Activated CD4-positive, alpha-beta T cell treated with anti-CD3 and anti-CD28 coated beads, Interleukin-2, amount 50 U/mL, for 16 hours (primary cell): Measurements from ENCODE around the gene TRABD2B.

Source experiments
- DNase-seq: peaks from one replicate; pipeline ENCODE4 v3.0.0-alpha.2; 2020

The TRABD2B gene

GRCh38 chr1:47991187-47991586 lies 6.0 kb downstream of the TRABD2B start:
- DNase-seq: no peak

GRCh38 chr1:47990286-47990685 lies 6.9 kb downstream of the TRABD2B start:
- DNase-seq: no peak

- DNase-seq: no peak
These were observed 9.6 kb downstream of the TRABD2B start for GRCh38 chr1:47987601-47988000.

GRCh38 chr1:47986761-47987200 lies 10.4 kb downstream of the TRABD2B start:
- no peak for DNase-seq

- no peak for DNase-seq
These were observed 12.2 kb downstream of the TRABD2B start for GRCh38 chr1:47985018-47985417.

GRCh38 chr1:47984175-47984789 lies 12.9 kb downstream of the TRABD2B start:
- DNase-seq: no peak

GRCh38 chr1:47983691-47984090 lies 13.5 kb downstream of the TRABD2B start:
- DNase-seq: no peak

- no peak for DNase-seq
These were observed 15.4 kb downstream of the TRABD2B start for GRCh38 chr1:47981667-47982350.

- no peak for DNase-seq
These were observed 16.7 kb downstream of the TRABD2B start for GRCh38 chr1:47980501-47980900.

- DNase-seq: no peak
These were observed 17.5 kb downstream of the TRABD2B start for GRCh38 chr1:47979724-47980123.

GRCh38 chr1:47978486-47978885 lies 18.7 kb downstream of the TRABD2B start:
- no peak for DNase-seq

- DNase-seq: no peak
These were observed 20.5 kb downstream of the TRABD2B start for GRCh38 chr1:47976728-47977127.

- DNase-seq: no peak
These were observed 20.9 kb downstream of the TRABD2B start for GRCh38 chr1:47976267-47976666.

- no peak for DNase-seq
These were observed 21.8 kb downstream of the TRABD2B start for GRCh38 chr1:47975302-47975921.

GRCh38 chr1:47972864-47973432 lies 24.2 kb downstream of the TRABD2B start:
- DNase-seq: no peak

GRCh38 chr1:47971385-47972160 lies 25.6 kb downstream of the TRABD2B start:
- DNase-seq: no peak

- no peak for DNase-seq
These were observed 26.3 kb downstream of the TRABD2B start for GRCh38 chr1:47970882-47971281.

- no peak for DNase-seq
These were observed 27.7 kb downstream of the TRABD2B start for GRCh38 chr1:47969478-47969877.

GRCh38 chr1:47968556-47968888 lies 28.7 kb downstream of the TRABD2B start:
- DNase-seq: no peak

- DNase-seq: no peak
These were observed 29.2 kb downstream of the TRABD2B start for GRCh38 chr1:47967864-47968555.

- no peak for DNase-seq
These were observed 31.4 kb downstream of the TRABD2B start for GRCh38 chr1:47965816-47966215.

- no peak for DNase-seq
These were observed 32.5 kb downstream of the TRABD2B start for GRCh38 chr1:47964636-47965035.
